Tongue (tissue), 3 donors: ENCODE results near the gene RHBDL2. TPM values are rescaled to one million over a fixed set of nuclear protein-coding genes. Genes with fewer than 3 reads are reported as not detected.
"Not testable (repeated sequence)": the region's sequence is repeated elsewhere in the genome, so short reads cannot be mapped to it uniquely, and the experiment has no call there.

Experiments used
- DNase-seq: peaks from one replicate; pipeline ENCODE4 v3.0.0-alpha.2; 2015
- small RNA-seq: library from RNA; depleted of rRNA; stranded (forward); fragments of <200 nt; gene quantifications from one replicate; pipeline ENCODE3, GENCODE V24; 2014; ENCODE audit warnings: low replicate concordance
- total RNA-seq: library from RNA; depleted of rRNA; stranded (reverse); fragments of >200 nt; gene quantifications from one replicate; pipeline ENCODE4 v1.2.3, GENCODE V29; 2014

RHBDL2 gene
- total RNA-seq, 1 donor from 2014 or later: 1.6 TPM

DNA sequence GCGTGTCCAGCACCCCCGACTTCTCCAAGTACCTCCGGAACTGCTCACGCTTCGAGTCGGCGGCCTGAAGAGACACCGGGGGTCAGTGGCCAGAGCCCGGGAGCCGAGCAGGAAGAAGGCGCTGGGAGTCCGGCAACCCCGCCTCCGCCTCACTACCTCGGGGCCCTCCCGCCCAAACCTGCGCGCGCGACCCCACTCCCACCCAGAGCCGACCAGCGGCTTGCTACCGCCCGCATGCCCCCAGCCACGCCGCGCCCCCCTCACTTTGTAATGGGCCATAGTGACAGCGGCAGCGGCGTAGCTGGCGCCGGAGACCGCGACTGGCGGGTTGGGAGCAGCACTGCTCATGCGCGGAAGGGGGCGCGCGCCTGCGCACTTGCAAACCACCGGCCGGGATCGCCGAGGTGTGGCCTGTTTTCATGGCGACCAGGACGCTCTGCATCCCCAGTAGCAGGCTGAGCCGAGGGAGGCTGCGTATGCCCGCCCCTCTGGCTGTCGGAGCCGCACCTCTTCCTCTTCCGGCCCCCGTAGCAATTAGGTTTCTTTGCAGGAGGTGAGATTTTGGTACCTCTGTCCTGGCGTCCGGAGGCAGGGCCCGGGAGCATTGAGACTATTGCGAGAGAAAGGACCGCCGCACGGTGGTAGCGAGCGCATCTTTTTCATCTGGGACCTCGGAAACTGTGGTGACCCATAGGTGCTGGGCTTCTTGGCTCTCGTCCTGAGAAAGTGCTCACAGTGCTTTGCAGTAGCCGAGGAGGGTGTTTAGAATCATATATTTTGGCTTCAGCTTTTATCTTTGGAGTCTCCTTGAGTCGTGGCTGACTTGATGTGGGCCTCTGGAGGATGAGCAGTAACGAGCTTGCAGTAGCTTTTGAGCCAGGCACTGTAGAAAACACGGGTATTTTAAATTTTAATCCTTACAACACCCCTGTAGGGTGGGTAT lies 68.3 kb downstream of the RHBDL2 start, which contains the start of gene MYCBP:
TSS of gene MYCBP (minus strand) at position 322 of the 943 bp plus-strand sequence. CDS start at position 279, 43 bp downstream.
- DNase-seq: peak; percentile 98

DNA sequence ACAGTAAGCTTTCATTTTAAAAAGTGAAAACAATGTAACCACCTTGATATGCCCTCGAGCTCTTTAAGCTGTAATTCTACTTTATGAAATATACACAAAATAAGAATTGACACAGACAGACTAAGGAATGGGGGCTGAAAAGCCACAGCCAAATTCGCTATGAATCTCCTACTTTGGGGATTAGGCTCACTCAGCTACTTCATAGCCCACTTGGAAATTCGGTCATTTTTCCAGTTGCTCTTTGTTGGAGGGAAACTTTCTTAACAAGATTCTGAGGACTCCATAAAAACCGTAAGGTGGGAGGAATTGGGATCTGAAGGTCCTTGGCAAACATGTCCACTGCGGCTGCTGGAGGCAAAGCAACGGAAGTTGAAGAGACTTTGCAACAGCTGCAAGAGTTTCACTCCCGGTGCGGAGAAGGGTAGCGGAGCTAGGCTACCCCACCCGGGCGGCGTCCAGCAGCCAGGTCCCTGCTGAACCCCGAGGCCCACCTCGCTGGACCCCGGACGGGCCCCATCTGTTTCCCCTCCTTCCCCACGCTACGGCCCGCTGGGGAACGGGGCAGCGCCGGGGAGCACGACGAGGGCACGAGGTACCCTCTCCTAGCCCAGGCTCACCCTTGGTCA lies 69.1 kb downstream of the RHBDL2 start:
- DNase-seq: peak; percentile 51

DNA sequence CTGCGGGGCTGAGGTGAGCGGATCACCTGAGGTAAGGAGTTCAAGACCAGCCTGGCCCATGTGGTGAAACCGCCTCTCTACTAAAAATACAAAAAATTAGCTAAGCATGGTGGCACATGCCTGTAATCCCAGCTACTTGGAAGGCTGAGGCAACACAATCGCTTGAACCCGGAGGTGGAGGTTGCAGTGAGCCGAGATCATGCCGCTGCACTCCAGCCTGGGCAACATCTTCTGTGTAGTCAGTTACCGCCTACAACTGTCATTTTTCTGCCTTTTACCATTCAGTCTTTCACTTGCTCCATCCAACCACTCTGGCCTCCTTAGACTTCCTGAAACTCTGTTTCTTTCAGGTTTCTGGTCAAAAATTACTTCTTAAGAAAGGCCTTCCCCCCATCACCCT lies 70.6 kb downstream of the RHBDL2 start:
- no peak for DNase-seq

DNA sequence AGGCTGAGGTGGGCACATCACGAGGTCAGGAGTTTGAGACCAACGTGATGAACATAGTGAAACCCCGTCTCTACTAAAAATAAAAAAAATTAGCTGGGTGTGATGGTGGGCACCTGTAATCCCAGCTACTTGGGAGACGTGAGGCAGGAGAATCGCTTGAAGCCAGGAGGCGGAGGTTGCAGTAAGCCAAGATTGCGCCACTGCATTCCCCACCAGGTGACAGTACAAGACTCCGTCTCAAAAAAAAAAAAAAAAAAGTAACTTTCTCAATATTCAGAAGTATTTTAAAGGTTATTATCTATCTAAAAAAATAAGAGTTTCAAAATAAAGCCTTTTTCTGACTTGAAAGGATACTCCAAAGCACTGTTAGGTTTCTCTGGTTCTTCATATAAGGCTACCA lies 74.4 kb downstream of the RHBDL2 start:
- DNase-seq: no peak

DNA sequence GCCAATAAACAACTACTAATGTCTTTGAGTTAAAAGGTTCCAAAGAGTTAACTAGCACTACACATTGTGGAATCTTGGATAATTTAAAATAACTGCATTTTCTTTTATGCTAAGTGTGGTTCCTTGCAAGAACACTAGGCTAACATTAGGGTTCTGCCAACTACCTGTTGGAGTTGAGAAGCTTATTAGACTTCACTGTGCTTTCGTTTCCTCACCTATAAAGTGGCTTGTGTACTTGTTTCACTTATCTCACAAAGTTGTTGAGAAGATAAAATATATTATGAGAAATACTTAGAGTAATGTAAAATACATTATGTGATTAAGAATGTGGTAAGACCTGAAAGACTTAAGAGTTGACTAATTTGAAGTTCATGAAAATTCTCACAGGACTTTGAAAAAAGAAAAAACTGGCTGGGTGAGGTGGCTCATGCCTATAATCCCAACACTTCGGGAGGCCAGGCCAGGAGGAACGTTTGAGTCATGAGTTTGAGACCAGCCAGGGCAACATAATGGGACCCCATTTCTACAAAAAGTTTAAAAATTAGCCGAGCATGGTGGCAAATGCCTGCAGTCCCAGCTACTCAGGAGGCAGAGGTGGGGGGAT lies 76.4 kb downstream of the RHBDL2 start:
- no peak for DNase-seq

DNA sequence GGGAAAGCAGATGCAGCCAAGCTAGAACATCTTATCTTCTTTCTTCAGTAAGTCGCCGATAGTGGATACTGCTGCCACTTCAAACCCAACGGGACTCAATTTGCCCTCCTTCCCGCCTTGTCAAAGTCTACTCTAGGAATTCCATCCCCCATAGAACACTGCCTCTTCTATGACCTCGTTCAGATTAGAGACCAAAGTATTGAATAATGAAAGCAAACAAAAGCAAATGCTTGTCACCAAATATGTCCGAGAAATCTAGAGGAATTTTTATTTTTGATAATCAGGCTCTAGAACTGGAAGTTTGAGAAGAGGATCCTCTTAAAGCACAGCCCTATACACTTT lies 81.2 kb downstream of the RHBDL2 start:
- DNase-seq: no peak

DNA sequence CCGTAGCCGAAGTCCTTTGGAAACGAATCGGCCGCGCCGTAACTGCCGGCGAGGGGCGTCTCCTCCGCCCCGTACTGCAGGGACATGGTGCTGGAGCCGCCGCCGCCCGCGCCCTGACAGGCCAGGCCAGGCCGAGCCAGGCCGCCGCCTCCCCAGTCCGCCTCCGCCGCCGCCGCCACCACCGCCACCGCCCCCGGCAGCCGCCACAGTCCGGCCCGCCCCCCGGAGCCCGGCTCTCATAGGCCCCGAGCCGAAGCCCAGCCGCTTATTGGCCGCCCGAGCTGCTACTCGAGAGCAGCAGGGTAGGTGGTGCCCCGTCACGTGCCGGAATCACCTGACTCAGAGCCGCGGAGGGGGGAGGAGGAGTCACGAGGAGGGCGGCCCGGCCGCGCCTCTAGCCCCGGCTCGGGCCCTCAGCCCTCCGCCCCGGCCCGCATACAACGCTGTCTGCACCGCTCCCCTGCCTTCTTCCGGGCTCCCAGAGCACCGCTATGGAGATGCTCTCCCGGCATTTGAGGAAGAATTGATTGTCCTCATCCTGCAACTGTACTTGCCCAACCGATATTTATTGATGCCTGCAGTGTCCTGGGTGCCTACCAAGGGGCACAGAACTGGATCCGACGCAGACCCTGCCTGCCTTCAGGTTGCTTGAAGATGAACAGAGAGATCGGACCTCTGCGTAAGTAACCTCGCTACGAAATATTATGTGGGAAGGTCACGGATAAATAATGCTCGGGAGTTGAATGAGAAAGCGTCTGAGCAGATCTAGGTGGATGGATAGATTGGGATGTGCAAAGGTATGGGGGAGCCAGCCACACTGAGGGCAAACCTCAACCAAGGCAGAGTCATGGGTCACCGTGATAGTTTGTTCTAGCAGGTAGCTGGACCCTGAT lies 81.8 kb downstream of the RHBDL2 start, which contains the start of gene RRAGC:
TSS of gene RRAGC (minus strand) at position 212 of the 893 bp plus-strand sequence. CDS start at position 86, 126 bp downstream.
- DNase-seq: peak; percentile 99

DNA sequence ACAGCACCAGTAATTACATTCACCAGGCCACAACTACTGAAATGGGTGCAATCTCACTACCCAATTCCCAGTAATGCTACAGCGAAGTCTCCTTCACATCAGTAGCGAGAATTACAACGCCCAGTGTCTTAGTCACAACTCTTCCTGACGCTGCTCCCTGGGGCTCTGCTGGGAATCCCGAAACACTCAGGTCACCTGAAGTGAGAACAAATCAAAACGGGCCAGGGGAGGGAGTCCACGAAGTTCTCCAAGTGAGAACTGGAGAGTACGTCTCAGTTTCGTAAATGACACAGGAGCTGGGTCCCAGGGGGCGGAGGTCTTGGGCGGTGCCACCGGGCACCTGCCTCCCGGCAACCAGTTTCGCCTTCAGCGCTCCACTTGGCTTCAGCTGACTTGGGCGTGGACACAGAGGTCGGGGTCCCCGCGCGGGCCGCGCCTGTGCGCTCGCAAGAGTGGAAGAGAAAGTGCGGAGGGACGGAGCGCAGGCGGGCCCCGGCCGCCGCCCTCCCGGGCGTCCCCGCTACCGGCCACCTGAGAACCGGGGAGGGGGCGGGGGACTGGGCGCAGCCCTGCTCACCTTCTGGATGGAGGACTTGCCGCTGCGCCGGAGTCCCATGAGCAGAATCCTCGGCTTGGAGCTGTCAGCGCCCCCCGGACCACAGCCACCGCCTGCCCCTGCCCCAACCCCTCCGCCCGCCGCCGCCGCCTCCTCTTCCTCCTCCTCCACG lies 82.6 kb downstream of the RHBDL2 start:
- DNase-seq: peak; percentile 53

DNA sequence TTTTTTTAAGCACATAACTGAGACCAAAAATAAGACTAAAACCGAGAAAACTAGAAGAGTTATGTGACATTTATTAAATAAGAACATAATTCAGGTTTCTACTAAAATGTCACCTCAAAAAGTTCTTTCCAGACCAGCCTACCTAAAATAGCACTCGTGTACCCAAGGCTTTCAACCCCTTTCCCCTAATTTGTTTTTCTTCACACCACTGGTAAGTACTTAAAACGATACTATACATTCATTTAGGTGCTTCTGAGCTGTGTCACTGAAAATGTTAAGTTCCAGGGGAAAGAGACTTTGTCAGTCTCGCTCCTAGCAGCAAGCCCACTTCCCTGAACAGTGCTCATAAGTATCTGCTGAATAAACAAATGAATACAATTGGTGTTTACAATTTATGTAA lies 88.8 kb downstream of the RHBDL2 start:
- no peak for DNase-seq

DNA sequence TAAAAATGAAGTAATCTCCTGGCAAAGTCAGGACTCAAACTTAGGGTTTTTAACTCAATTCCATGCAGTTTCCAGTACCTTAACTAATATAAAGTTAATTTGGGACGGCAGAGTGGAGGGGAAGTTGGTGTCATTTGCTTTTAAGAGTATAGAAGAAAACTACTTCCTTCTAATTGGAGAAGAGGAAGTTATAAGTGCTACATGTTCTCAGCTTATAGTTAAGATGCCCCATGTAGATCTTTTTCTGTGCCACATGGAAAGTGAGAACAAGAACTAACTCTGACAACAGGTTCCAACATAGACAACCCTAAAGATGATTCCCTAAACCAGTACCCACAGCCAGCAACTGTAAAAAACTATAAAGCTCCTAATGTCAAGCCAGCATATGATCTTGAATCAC lies 93.6 kb downstream of the RHBDL2 start:
- DNase-seq: no peak

DNA sequence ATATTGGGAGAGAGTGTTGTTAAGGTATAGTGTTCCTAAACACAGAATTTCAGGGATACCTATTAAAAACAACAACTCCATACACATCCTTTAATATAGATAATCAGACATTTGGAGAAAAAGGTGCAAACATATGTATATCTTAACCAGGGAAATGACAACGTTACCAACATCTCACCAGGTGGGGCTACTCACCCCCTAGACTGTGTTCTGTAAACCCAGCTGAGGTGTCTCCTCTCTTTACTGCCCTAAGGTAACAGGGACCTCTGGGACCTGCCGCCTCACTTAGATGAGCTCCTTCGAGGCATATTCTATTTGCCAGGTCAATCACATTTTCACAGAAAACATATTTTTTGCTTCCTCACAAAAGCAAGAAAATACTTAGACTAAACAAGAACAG lies 95.4 kb downstream of the RHBDL2 start:
- no peak for DNase-seq

DNA sequence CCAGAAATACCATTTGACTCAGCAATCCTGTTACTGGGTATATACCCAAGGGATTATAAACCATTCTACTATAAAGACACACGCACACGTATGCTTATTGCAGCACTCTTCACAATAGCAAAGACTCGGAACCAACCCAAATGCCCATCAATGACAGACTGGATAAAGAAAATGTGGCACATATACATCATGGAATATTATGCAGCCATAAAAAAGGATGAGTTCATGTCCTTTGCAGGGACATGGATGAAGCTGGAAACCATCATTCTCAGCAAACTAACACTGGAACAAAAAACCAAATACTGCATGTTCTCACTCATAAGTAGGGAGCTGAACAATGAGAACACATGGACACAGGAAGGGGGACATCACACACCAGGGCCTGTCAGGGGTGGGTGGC lies 96.5 kb downstream of the RHBDL2 start:
- not testable (repeated sequence) for DNase-seq

DNA sequence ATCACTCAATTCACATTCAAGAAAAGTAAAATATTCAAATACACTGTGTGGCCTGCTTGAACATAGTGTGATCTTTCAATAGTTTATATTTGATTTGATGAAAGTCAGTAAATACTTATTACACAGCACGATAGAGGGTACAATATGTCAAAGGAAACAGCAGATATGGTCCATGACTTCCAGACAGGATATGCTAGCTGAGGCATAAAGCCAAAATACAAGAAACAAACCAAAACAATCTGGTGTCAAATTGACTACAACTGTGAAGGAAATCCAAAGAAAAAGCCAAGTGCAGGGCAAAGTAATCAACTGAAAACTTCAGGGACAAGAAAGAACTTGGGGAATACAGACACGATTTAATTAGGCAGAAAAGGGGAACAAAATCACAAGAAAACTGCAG lies 101.3 kb downstream of the RHBDL2 start:
- no peak for DNase-seq

DNA sequence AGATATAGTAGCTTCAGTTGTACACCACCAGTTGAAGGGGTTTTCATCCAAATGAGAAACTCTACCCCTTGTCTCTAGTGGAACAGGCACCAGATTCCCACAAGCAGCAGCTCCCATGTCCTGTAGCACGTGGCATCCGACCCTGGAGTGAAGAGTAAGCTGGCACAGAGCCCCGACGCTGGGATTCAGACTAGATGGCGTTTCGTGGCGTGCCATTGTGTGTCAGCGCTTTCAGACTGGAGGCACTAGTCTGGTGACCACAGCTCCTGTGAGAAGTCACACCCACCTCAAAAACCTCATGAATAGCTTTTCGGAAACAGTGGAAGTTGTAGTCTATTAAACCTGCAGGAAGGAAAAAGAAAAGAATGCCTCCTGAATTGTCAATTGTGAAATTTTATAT lies 102.3 kb downstream of the RHBDL2 start:
- no peak for DNase-seq

DNA sequence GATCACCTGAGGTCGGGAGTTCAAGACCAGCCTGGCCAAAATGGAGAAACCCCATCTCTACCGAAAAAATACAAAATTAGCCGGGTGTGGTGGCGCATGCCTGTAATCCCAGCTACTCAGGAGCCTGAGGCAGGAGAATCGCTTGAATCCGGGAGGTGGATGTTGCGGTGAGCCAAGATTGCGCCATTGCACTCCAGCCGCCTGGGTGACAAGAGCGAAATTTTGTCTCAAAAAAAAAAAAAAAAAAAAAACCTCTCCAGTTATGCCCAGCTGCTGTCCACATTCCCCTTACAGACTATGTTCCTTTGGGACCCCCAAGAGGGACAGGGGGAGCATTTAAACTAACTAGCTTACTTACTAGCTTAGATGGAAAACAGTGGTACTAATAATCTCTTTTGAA lies 105.3 kb downstream of the RHBDL2 start:
- DNase-seq: not testable (repeated sequence)

Small RNA genes lying within 50 kb of the gene (small RNA-seq; reads per million reads assigned to genes)
- gene GJA9-MYCBP (not detected), gene RF00019 (not detected), gene RNU6-605P (not detected)

Other genes with a start within 250 kb of the RHBDL2 start
- 28.0 TPM for gene RRAGC, start 82.1 kb downstream of the RHBDL2 start, total RNA-seq
- gene MYCBP, start 68.5 kb downstream of the RHBDL2 start, total RNA-seq: 10.8 TPM
- not detected for gene GJA9, start 60.2 kb downstream of the RHBDL2 start, total RNA-seq
- 21.1 TPM for gene AKIRIN1, start 49.4 kb upstream of the RHBDL2 start, total RNA-seq
- gene NDUFS5, start 84.5 kb upstream of the RHBDL2 start, total RNA-seq: 314 TPM